Fibroblast of lung (primary cell): ENCODE data around the gene EPHA8. TPM values are rescaled to one million over a fixed set of nuclear protein-coding genes. Genes with fewer than 3 reads are reported as not detected.

ENCODE experiments used
- DNase-seq, 2 donors: peaks; one replicate each; pipeline versions ENCODE4 v3.0.0 to v3.0.0-alpha.2; 2010; ENCODE audit warnings: low read depth in 2 of 2
- H2AFZ ChIP-seq: 2 replicates; pipeline ENCODE4 v1.5.1; 2012; ENCODE audit warnings: low read length, control low read depth, inconsistent platforms
- H3K27ac ChIP-seq: 2 replicates; pipeline ENCODE4 v1.5.1; 2011; ENCODE audit warnings: low read length, control low read depth; ENCODE audit not compliant: insufficient read depth
- H3K27me3 ChIP-seq: 2 replicates; pipeline ENCODE4 v1.5.1; 2011; ENCODE audit warnings: mild to moderate bottlenecking, low read length; ENCODE audit not compliant: control insufficient read depth, insufficient read depth
- H3K36me3 ChIP-seq: 2 replicates; pipeline ENCODE4 v1.5.1; 2011; ENCODE audit warnings: low read length; ENCODE audit not compliant: control insufficient read depth, insufficient read depth
- H3K4me1 ChIP-seq: 2 replicates; pipeline ENCODE4 v1.5.1; 2011; ENCODE audit warnings: low read length; ENCODE audit not compliant: control insufficient read depth, insufficient read depth; ENCODE audit errors: extremely low read depth
- H3K4me2 ChIP-seq: 2 replicates; pipeline ENCODE4 v1.5.1; 2011; ENCODE audit warnings: low read length, control low read depth; ENCODE audit not compliant: insufficient read depth; ENCODE audit errors: extremely low read depth
- H3K4me3 ChIP-seq, 4 experiments: fragments of 200-600 bp in 1 of 4; sonication (generic) in 1 of 4; replicated peaks in 1 of 4; 2 replicates each; pipeline ENCODE4 v1.5.1; 2011 to 2016; ENCODE audit warnings: low read length in 4 of 4, low read depth in 3 of 4, mild to moderate bottlenecking in 3 of 4, control low read depth in 2 of 4, inconsistent platforms in 1 of 4, mixed read lengths in 1 of 4; ENCODE audit not compliant: insufficient read depth in 1 of 4; ENCODE audit errors: control extremely low read depth in 1 of 4
- H3K79me2 ChIP-seq: 2 replicates; pipeline ENCODE4 v1.5.1; 2012; ENCODE audit warnings: mild to moderate bottlenecking, low read length, inconsistent platforms; ENCODE audit not compliant: control insufficient read depth, insufficient read depth
- H3K9ac ChIP-seq: 2 replicates; pipeline ENCODE4 v1.5.1; 2011; ENCODE audit warnings: mild to moderate bottlenecking, low read length, control low read depth; ENCODE audit not compliant: insufficient read depth
- H3K9me3 ChIP-seq: 2 replicates; pipeline ENCODE4 v1.5.1; 2012; ENCODE audit warnings: low read depth, low read length; ENCODE audit not compliant: control insufficient read depth, insufficient read depth
- H4K20me1 ChIP-seq: 2 replicates; pipeline ENCODE4 v1.5.1; 2011; ENCODE audit warnings: low read length; ENCODE audit not compliant: control insufficient read depth, insufficient read depth; ENCODE audit errors: extremely low read depth
- EZH2 ChIP-seq: IDR thresholded peaks from 2 replicates; pipeline ENCODE4 v1.5.1; 2012; ENCODE audit warnings: low read length, control low read depth, mild to moderate bottlenecking; ENCODE audit errors: missing control alignments
- polyA plus RNA-seq, 2 donors: library from polyadenylated mRNA; depleted of rRNA in 1 of 2; stranded (reverse) in 1 of 2; unstranded in 1 of 2; fragments of >200 nt; gene quantifications; 2 replicates each; pipeline ENCODE4 v1.2.1, GENCODE V29; 2011 to 2012; ENCODE audit warnings: missing spikeins in 1 of 2
- total RNA-seq: library from RNA; depleted of rRNA; stranded (reverse); fragments of >200 nt; gene quantifications from 2 replicates; pipeline ENCODE4 v1.2.1, GENCODE V29; 2014
- TF ChIP-seq, protein P1 (sequence below), 2 donors: IDR thresholded peaks in 1 of 2; conservative IDR thresholded peaks in 1 of 2; 1 replicate in 1 of 2; 2 replicates in 1 of 2; pipeline ENCODE4 v1.5.1; 2011 to 2012; ENCODE audit warnings: low read length in 2 of 2, control low read depth in 1 of 2, inconsistent platforms in 1 of 2, low read depth in 1 of 2, mild to moderate bottlenecking in 1 of 2

Gene EPHA8
- total and polyA plus RNA-seq, 2 donors (not counting 1 experiment from before 2014, with no cell fraction given) = not detected

DNA sequence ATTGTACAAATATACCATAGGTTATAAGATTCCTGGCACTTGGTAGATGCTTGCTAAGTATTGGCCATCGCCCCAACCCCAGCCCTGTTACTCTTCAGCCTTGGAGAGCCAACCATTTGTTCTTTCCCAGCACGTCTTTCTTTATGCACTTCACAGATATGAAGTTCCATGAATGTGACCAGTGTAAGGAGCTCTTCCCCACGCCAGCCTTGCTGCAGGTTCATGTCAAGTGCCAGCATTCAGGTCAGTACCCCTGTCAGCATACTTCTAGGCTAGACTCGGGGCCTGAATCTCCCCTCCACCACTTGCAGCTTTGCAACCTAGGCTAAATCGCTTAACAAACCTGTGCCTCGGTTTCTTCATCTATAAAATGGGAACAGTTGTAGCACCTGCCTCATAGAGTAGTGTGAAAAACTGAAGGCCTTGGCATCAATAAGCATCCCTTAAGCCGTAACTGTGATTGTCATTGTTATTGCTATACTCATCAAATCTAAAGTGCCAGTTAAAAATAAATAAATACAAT, 41.0 kb upstream of the EPHA8 start:
- H3K9ac ChIP-seq = no peak overlapping the region
- H3K36me3 ChIP-seq = peaks cover 8% of the 10 kb centered on the region
- H2AFZ ChIP-seq = no peak overlapping the region

DNA sequence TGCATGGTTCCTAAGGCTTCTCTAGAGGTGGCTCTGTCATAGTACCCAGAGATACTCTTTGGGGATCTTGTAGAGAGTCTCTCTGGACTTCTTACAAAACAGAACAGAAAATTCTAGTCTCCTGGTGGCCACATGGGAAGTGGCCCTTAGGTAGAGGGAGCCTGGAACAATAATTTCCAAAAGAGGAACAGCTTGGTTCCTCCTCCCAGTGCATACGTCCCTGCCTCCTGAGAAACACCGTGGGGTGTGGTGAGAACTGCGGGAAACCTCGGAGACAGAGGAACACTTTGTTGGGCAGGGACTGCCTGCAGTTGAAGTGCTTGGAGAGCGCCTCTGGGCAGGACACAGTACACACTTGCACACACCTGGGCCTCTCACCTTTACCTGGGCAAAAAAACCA, 38.8 kb upstream of the EPHA8 start:
- Histone ChIP-seq H3K36me3 (peaks cover 7% of the 10 kb centered on the region), H3K27me3 (no peaks in the 10 kb centered on the region), H3K4me3 (no peak overlapping the region), H3K9ac (no peak overlapping the region), H2AFZ (no peak overlapping the region), H3K79me2 (no peaks in the 10 kb centered on the region), H4K20me1 (no peaks in the 10 kb centered on the region), H3K4me2 (no peak overlapping the region), H3K27ac (no peak overlapping the region), H3K4me1 (no peaks in the 10 kb centered on the region), H3K9me3 (no peaks in the 10 kb centered on the region)
- TF ChIP-seq, protein P1, sequence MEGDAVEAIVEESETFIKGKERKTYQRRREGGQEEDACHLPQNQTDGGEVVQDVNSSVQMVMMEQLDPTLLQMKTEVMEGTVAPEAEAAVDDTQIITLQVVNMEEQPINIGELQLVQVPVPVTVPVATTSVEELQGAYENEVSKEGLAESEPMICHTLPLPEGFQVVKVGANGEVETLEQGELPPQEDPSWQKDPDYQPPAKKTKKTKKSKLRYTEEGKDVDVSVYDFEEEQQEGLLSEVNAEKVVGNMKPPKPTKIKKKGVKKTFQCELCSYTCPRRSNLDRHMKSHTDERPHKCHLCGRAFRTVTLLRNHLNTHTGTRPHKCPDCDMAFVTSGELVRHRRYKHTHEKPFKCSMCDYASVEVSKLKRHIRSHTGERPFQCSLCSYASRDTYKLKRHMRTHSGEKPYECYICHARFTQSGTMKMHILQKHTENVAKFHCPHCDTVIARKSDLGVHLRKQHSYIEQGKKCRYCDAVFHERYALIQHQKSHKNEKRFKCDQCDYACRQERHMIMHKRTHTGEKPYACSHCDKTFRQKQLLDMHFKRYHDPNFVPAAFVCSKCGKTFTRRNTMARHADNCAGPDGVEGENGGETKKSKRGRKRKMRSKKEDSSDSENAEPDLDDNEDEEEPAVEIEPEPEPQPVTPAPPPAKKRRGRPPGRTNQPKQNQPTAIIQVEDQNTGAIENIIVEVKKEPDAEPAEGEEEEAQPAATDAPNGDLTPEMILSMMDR (conservative IDR thresholded peaks at IDR 0.05 in 1 of 2, IDR thresholded peaks at IDR 0.05 in 1 of 2; ENCODE audit: low read depth in 1 of 2, low read length in 2 of 2) = no peak
- TF ChIP-seq EZH2 = no peak
- DNase-seq = no peak

More for the DNA sequence above, 41.0 kb upstream of the EPHA8 start:
- TF ChIP-seq, protein P1 (conservative IDR thresholded peaks at IDR 0.05 in 1 of 2, IDR thresholded peaks at IDR 0.05 in 1 of 2; ENCODE audit: low read depth in 1 of 2, low read length in 2 of 2) = no peak
- no peak for TF ChIP-seq EZH2
- Histone ChIP-seq H3K4me2 (no peak overlapping the region), H3K9me3 (no peaks in the 10 kb centered on the region), H3K27me3 (no peaks in the 10 kb centered on the region), H3K4me1 (no peaks in the 10 kb centered on the region), H3K27ac (no peak overlapping the region), H4K20me1 (no peaks in the 10 kb centered on the region), H3K79me2 (no peaks in the 10 kb centered on the region), H3K4me3 (no peak overlapping the region)
- no peak for DNase-seq

DNA sequence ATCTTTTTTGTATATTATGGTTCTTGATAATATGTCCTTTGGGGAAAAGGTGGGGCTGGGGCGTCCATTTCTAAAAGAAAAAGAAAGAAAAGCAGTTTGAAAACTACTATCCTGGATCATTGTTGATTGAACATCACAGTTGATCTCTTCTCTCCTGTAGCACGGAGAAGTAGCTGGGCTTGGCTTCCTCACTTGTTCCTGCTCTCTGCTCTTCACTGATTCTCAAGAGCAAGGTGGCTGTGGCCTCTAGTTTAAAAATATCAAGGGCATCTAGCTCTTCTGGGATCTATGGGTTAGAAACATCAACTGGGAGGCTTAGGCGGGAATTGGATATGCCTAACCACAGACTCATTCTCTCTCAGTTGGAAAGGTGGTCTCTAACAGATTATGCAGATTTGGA, 38.1 kb upstream of the EPHA8 start:
- DNase-seq = no peak
- Histone ChIP-seq H3K4me1 (no peaks in the 10 kb centered on the region), H4K20me1 (no peaks in the 10 kb centered on the region), H3K27ac (no peak overlapping the region), H3K4me3 (no peak overlapping the region), H3K9ac (no peak overlapping the region), H2AFZ (no peak overlapping the region), H3K36me3 (peaks cover 7% of the 10 kb centered on the region), H3K4me2 (no peak overlapping the region), H3K9me3 (no peaks in the 10 kb centered on the region), H3K27me3 (no peaks in the 10 kb centered on the region), H3K79me2 (no peaks in the 10 kb centered on the region)
- no peak for TF ChIP-seq EZH2
- TF ChIP-seq, protein P1 (conservative IDR thresholded peaks at IDR 0.05 in 1 of 2, IDR thresholded peaks at IDR 0.05 in 1 of 2; ENCODE audit: low read depth in 1 of 2, low read length in 2 of 2) = no peak
